ENCODE results near the gene YTHDC1.
"Not testable (repeated sequence)": the region's sequence is repeated elsewhere in the genome, so short reads cannot be mapped to it uniquely, and the experiment has no call there.

YTHDC1 gene

DNA sequence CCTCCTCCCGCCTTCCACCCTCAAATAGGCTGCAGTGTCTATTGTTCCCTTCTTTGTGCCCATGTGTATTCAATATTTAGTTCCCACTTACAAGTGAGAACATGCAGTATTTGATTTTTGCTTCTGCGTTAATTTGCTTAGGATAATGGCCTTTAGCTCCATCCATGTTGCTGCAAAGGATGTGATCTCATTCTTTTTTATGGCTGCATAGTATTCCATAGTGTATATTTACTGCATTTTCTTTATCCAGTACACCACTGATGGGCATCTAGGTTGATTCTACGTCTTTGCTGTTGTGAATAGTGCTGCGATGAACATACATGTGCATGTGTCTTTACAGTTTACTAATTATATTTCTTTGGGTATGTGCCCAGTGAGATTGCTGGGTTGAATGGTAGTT lies 52.8 kb downstream of the YTHDC1 start:
- DNase-seq (ENCODE audit: low read depth in 3 of 3, low spot score in 1 of 3): no peak

DNA sequence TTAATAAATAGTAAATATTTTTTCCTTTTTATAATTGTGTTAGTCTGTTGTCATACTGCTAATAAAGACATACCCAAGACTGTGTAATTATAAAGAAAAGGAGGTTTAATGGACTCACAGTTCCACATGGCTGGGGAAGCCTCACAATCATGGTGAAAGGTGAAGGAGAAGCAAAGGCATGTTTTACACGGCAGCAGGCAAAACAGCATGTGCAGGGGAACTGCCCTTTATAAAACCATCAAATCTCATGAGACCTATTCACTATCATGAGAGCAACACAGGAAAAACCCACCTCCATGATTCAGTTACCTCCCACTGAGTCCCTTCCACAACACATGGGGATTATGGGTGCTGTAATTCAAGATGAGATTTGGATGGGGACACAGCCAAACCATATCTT lies 58.6 kb downstream of the YTHDC1 start:
- no peak for DNase-seq (ENCODE audit: low read depth in 3 of 3, low spot score in 1 of 3)

DNA sequence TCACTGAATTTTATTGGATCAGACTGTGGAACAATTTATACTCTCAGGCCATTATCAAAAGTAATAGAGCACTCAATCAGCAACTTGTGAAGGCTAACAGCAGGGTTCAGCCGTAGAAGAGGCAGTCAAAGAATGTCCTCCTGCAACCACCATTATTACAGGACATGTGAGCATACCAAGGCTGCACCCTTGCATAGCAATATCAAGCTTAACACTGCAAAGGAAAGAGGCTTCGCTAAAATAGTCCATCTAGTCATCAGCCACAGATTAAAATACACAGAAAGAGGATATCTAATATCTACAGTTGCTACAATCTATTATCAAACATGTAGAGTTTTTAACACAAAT lies 61.5 kb downstream of the YTHDC1 start:
- DNase-seq (ENCODE audit: low read depth in 3 of 3, low spot score in 1 of 3): no peak

DNA sequence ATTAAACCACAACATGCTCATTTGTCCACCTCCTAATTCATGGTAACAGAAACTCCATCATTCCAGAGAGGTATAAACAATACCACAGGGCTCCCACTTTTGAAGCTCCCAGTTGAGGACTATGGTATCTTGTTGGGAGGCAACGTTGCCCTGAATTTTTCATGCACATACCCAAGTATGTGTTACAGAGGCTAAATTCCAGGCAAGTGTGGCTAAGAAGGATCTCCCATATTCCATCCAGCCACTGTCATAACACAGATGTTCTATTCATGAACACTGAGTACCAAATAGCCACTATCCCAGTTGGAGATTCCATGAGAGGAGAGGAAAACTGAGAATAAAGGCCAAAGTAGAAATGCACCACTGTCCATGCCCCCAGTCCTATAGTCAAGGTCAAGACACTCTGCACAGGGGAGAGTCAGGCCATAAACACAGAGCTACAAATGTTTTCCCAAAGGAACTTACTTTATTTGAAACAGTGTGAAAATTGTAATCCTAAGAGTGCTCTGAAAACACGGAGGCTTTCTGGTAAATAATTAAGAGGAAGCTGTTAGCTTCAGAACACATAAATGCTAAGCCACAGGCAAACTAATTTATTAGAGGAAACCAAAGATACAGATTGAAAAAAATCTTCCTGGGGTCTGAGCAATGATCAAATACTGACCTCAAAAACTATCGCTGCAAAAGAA lies 62.0 kb downstream of the YTHDC1 start:
- DNase-seq (ENCODE audit: low read depth in 3 of 3, low spot score in 1 of 3): no peak

DNA sequence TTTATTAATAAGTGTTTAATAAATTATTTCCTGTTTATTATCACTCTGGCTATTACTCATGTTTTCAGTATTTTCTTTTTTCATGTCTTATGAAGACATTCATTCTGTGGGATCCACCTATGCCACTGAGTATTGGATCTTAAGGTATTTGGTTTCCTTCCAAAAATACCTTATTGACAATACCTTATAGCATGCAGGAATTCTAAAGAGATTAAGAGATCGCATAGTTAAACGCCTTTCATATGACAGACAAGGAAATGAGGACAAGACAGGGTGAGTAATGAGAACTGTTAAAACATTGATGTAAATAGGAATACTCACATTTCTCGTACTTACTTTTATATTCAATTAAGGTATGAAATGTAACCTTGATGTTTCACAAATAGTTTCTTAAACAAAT lies 66.2 kb downstream of the YTHDC1 start:
- DNase-seq (ENCODE audit: low read depth in 3 of 3, low spot score in 1 of 3): no peak

DNA sequence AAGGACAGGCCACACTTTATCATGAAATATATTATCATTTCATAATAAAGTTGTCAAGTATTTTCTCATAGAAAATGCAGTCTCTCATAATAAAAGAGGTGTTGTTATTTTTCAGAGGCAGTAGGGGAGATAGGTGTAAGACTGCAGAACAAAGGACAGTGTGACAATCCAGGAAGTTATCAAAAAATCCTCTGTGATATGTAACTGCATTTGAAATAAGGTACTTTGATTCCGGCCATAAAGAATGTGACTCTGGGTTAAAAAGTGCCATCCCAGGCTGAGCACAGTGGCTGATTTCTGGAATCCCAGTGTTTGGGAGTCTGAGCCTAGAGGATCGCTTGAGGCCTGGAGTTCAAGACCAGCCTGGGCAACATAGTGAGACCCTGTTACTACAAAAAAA lies 66.8 kb downstream of the YTHDC1 start:
- DNase-seq (ENCODE audit: low read depth in 3 of 3, low spot score in 1 of 3): no peak

DNA sequence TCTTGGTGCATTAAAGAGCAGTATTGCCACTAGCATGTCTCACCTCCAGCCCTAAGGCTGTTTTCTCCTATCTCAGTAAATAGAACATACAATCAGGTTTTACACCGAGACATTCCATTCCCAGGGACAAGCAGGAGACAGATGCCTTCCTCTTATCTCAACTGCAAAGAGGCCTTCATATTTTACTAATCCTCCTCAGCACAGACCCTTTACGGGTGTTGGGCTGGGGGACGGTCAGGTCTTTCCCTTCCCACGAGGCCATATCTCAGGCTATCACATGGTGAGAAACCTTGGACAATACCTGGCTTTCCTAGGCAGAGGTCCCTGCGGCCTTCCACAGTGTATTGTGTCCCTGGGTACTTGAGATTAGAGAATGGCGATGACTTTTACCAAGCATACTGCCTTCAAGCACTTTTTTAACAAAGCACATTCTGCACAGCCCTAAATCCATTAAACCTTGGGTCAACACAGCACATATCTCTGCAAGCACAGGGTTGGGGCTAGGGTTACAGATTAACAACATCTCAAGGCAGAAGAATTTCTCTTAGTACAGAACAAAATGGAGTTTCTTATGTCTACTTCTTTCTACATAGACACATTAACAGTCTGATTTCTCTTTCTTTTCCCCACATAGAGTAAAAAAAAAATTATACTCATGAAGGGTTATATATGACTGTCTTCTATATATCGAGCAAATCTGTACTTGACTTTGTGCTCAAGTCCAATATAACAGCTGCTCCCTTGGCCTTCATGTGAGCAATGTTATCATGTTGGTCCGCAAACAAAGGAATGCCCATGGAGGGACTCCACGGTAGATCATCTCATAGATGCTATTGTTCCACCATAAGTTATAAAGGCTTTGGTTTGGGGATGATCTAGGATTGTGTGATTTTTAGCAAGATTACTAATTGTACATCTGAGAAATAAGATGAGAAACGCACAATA lies 67.8 kb downstream of the YTHDC1 start:
- not testable (repeated sequence) for DNase-seq (ENCODE audit: low read depth in 3 of 3, low spot score in 1 of 3)

DNA sequence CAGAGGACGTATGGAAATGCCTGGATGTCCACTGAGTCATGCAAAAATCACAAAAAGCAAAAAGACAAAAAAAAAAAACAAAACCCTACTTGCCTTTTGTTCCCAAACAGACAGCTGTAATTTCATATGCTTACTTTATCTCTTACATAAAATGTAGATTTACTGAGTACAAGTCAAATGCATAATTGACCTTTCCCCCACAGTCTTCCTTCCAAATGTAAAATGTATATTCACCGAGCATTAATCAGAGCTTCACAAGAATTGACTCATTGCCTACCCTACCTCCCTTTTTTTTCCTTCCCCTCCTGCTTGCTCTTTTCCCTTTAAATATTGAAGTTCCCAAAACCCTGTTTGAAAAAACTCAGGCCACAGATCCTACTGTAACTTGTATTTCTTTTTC lies 71.9 kb downstream of the YTHDC1 start:
- no peak for DNase-seq (ENCODE audit: low read depth in 3 of 3, low spot score in 1 of 3)

DNA sequence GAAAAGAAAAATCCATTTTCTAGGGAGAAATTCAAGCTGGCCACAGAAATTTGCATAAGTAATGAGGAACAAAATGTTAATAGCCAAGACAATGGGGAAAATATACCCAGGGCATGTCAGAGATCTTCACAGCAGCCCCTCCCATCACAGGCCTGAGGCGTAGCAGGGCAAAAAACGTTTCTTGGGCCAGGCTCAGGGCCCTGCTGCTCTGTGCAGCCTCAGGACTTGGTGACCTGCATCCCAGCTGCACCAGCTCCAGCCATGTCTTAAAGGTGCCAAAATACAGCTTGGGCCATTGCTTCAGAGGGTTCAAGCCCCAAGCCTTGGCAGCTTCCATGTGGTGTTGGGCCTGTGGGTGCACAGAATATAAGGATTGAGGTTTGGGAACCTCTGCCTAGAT lies 72.3 kb downstream of the YTHDC1 start:
- no peak for DNase-seq (ENCODE audit: low read depth in 3 of 3, low spot score in 1 of 3)

DNA sequence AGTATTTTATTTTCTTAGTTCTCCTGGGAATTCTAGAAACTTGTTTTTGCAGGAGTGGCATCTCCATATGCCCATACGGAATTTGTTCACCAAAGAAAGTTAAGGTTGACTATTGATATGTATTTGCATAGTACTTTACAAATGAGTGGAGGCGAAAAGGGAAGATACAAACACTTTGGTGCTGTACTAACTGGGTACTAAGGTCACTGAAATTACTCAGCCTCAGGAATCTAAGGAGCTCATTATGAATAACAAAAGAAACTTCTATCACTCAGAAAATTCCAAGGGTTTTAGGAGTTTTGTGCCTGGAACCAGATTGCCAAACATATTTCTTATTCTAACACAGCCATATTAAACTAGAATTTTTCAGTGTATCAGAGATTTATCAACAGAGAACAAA lies 77.0 kb downstream of the YTHDC1 start:
- no peak for DNase-seq (ENCODE audit: low read depth in 3 of 3, low spot score in 1 of 3)

DNA sequence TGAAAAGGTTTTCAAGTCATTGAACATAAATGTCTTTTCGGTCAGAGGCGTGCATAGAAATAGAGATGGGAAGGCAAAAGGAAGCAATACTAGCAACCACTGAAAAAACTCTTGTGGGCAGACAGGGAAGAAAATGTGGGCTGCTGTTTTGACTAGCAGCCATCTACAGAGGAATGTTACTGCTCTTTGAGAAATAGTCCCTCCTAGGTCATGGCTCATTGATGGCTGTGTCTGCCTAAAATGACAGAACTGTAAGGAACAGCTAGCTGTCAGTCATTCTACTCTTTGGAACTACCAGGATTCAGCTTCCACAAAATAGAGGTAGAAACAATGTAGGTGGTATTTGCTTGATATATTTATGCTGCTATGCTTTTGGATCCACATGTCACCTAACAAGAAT lies 77.5 kb downstream of the YTHDC1 start:
- no peak for DNase-seq (ENCODE audit: low read depth in 3 of 3, low spot score in 1 of 3)

DNA sequence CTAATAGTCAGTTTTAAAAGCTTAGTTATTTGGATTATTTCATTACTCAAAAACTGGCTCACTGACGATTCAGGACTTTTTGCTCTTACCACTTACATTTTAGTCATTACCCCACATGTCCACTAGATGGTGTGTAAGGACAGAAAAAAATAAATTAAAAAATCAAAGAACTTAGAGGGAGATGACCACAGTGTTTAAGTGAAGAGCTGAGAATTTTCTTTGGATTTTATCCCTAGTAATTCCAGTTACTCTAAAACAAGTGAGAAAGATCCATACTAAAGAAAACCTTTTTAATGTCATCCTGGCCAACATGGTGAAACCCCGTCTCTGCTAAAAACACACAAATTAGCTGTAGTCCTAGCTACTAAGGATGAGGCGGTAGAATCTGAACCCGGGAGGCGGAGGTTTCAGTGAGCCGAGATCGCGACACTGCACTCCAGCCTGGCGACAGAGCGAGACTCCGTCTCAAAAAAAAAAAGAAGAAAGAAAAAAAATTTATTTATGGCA lies 78.0 kb downstream of the YTHDC1 start:
- DNase-seq (ENCODE audit: low read depth in 3 of 3, low spot score in 1 of 3): no peak

DNA sequence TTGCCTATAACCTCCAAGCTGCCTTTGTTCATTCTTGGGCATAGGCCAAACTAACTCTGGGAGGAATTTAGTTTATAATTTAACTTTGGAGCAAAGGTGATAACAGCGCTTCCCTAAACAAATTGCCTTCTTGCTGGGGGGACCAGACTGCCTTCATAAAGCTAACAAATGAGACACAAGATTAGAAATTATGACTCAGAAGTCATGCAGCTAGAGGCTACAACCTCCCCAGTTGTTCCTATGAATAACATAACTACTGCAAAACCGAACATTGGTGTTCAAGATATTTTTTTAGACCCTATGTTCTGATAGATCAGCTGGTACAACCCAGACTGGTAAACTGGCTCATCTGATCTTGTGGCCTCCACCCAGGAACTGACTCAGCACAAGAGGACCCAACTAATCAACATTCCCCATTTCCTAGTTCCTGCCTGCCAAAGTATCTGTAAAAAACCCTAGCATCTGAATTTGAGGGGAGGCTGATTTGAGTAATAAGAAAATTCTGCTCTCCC lies 82.4 kb downstream of the YTHDC1 start:
- no peak for DNase-seq (ENCODE audit: low read depth in 3 of 3, low spot score in 1 of 3)

DNA sequence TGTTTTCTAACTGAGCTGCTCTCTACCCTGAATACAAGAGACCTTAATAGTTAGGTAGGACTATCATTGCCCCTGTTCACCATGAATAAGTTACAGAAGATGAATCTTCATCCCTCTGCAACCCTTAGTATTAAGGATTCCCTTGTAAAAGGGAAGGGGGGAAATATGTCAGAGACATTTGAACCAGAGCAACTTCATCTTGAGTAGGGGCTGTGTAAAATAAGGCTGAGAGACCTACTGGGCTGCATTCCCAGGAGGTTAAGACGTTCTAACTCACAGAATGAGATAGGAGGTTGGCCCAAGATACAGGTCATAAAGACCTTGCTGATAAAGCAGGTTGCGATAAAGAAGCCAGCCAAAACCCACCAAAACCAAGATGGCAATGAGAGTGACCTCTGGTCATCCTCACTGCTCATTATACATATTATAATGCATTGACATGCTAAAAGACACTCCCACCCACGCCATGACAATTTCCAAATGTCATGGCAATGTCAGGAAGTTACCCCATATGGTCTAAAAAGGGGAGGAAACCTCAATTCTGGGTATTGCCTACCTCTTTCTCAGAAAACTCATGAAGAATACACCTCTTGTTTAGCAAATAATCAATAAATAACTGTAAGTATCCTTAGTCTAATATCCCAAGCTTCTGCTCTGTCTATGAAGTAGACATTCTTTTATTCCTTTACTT lies 84.9 kb downstream of the YTHDC1 start:
- no peak for DNase-seq (ENCODE audit: low read depth in 3 of 3, low spot score in 1 of 3)

All from stimulated activated CD4-positive, alpha-beta T cell treated with anti-CD3 and anti-CD28 coated beads, TNF-alpha, amount 100 ng/mL, for 1 hour (primary cell).